ENCODE measurements around the gene CCDC18. TPM values are rescaled to one million over a fixed set of nuclear protein-coding genes. Genes with fewer than 3 reads are reported as not detected.
"Not testable (repeated sequence)": the region's sequence is repeated elsewhere in the genome, so short reads cannot be mapped to it uniquely, and the experiment has no call there.

The CCDC18 gene
- total RNA-seq, 4 donors from 2014 or later: 2.2 to 15.5 (median 3.6) TPM

GRCh38 chr1:93262645-93263044, 82.1 kb downstream of the CCDC18 start:
- Histone ChIP-seq H3K36me3 (peaks cover 0 to 5% of the 10 kb centered on the region in 2 donors), H3K4me3 (replicated peaks in 1 of 3) (no peak overlapping the region), H3K27ac (no peak overlapping the region), H3K4me1 (no peaks in the 10 kb centered on the region), H3K27me3 (no peaks in the 10 kb centered on the region), H3K9me3 (no peaks in the 10 kb centered on the region)
- TF ChIP-seq POLR2A (IDR thresholded peaks at IDR 0.05): no peak
- TF ChIP-seq, protein P1, sequence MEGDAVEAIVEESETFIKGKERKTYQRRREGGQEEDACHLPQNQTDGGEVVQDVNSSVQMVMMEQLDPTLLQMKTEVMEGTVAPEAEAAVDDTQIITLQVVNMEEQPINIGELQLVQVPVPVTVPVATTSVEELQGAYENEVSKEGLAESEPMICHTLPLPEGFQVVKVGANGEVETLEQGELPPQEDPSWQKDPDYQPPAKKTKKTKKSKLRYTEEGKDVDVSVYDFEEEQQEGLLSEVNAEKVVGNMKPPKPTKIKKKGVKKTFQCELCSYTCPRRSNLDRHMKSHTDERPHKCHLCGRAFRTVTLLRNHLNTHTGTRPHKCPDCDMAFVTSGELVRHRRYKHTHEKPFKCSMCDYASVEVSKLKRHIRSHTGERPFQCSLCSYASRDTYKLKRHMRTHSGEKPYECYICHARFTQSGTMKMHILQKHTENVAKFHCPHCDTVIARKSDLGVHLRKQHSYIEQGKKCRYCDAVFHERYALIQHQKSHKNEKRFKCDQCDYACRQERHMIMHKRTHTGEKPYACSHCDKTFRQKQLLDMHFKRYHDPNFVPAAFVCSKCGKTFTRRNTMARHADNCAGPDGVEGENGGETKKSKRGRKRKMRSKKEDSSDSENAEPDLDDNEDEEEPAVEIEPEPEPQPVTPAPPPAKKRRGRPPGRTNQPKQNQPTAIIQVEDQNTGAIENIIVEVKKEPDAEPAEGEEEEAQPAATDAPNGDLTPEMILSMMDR (IDR thresholded peaks at IDR 0.05): no peak
- WGBS, 2 donors: 100% methylated on average over 3 of the region's 3 CpGs
- DNase-seq: no peak
- intact Hi-C loops (cut with DNase I): no loop called here

GRCh38 chr1:93268888-93269287, 88.4 kb downstream of the CCDC18 start:
- WGBS, 2 donors: 96 to 98% methylated on average over 3 of the region's 3 CpGs
- H3K4me3 ChIP-seq (replicated peaks in 1 of 3); intact Hi-C loops (cut with DNase I); H3K4me1 ChIP-seq; H3K27me3 ChIP-seq; DNase-seq; H3K9me3 ChIP-seq; H3K27ac ChIP-seq; H3K36me3 ChIP-seq: not testable (repeated sequence)

GRCh38 chr1:93275262-93275633, 94.7 kb downstream of the CCDC18 start:
- H3K36me3 ChIP-seq; H3K4me1 ChIP-seq; DNase-seq; H3K9me3 ChIP-seq; intact Hi-C loops (cut with DNase I); H3K27me3 ChIP-seq; H3K4me3 ChIP-seq (replicated peaks in 1 of 3): not testable (repeated sequence)
- peak overlapping the region; percentile 18 to 53 (median 34) for H3K27ac ChIP-seq
- WGBS, 2 donors: 97% methylated on average over 3 of the region's 3 CpGs

DNA sequence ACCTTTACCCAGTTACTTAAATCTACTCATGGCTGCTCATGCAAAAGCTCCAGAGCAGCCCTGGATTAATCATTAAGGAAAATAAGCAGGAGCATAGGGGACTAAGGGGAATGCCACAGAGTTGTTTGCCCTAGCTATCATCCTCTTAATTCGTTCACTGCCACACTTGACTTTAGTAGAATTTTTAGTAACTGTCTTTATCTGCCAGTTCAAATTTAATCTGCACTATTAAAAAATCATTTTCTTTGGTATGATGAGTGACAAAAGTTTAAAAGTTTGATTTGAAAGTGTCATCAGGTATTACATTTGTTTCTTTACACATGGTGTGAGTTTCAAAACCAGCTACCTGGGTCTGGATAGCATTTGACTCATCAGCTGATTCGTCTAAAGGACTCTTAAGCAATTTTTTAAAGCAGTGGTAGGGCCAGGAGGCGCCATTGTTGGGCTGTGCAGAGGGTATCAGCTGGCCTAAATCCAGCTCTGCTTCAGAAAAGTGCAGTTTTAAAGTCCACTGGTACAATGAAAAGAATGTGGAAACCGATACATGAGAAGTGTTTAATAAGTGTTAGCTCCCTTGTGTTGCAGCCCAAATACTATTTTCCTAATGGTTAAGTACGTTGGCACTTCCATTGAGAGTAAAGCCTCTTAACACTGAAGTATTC, 95.2 kb downstream of the CCDC18 start:
- Histone ChIP-seq H3K9me3 (no peaks in the 10 kb centered on the region), H3K27me3 (no peaks in the 10 kb centered on the region), H3K4me3 (replicated peaks in 1 of 3) (no peak overlapping the region), H3K36me3 (no peaks in the 10 kb centered on the region), H3K27ac (peak overlapping the region; percentile 18 to 53 (median 34)), H3K4me1 (peaks cover 6 to 10% of the 10 kb centered on the region in 2 donors)
- no peak for TF ChIP-seq POLR2A (IDR thresholded peaks at IDR 0.05)
- TF ChIP-seq, protein P1 (IDR thresholded peaks at IDR 0.05): no peak
- DNase-seq: peak; percentile 46 to 75
- 44 to 46% methylated on average over 5 of the region's 5 CpGs for WGBS, 2 donors
- intact Hi-C loops (cut with DNase I): no loop called here

DNA sequence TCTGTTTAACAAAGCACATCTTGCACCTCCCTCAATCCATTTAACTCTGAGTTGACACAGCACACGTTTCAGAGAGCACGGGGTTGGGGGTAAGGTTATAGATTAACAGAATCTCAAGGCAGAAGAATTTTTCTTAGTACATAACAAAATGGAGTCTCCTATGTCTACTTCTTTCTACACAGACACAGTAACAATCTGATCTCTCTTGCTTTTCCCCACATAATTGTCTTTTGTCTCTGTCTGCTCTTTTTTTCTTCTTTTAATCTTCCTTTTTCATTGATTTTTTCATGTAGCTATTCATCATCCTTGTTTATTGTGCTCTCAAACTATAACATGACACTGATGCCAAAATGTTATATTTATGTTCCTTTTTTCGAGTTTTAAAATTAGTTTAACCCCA, 97.0 kb downstream of the CCDC18 start:
- H3K9me3 ChIP-seq; H3K27ac ChIP-seq; H3K27me3 ChIP-seq; H3K4me3 ChIP-seq (replicated peaks in 1 of 3); H3K36me3 ChIP-seq; DNase-seq; intact Hi-C loops (cut with DNase I); H3K4me1 ChIP-seq: not testable (repeated sequence)
- 36 to 37% methylated on average over 3 of the region's 3 CpGs for WGBS, 2 donors

DNA sequence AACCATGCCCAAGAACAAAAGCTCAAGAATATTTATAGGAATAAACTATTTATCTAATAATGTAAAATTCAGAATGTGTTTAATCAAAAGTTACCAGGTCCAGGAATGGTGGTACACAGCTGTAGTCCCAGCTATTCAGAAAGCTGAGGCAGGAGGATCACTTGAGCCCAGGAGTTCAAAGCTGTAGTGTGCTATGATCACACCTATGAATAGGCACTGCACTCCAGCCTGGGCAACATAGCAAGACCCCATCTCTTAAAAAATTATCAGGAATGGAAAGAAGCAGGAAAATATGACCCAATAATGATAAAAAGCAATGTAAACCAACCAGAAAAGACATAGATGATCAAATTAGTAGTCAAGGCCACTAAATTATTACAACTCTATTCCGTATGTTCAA, 103.0 kb downstream of the CCDC18 start:
- TF ChIP-seq POLR2A (IDR thresholded peaks at IDR 0.05): no peak
- TF ChIP-seq, protein P1 (IDR thresholded peaks at IDR 0.05): no peak
- no peak for DNase-seq
- 98 to 100% methylated on average over 1 of the region's 1 CpG for WGBS, 2 donors
- intact Hi-C loops (cut with DNase I): no loop called here
- Histone ChIP-seq H3K4me3 (replicated peaks in 1 of 3) (no peak overlapping the region), H3K4me1 (no peaks in the 10 kb centered on the region), H3K9me3 (no peaks in the 10 kb centered on the region), H3K36me3 (no peaks in the 10 kb centered on the region), H3K27ac (no peak overlapping the region), H3K27me3 (no peaks in the 10 kb centered on the region)

Data from thyroid gland (tissue), 4 donors.